ENCODE results near the gene ACAD9. TPM values are rescaled to one million over a fixed set of nuclear protein-coding genes. Genes with fewer than 3 reads are reported as not detected.
"Not testable (repeated sequence)": the region's sequence is repeated elsewhere in the genome, so short reads cannot be mapped to it uniquely, and the experiment has no call there.

ACAD9 gene
- total RNA-seq, 1 donor from 2014 or later: 43.0 TPM

DNA sequence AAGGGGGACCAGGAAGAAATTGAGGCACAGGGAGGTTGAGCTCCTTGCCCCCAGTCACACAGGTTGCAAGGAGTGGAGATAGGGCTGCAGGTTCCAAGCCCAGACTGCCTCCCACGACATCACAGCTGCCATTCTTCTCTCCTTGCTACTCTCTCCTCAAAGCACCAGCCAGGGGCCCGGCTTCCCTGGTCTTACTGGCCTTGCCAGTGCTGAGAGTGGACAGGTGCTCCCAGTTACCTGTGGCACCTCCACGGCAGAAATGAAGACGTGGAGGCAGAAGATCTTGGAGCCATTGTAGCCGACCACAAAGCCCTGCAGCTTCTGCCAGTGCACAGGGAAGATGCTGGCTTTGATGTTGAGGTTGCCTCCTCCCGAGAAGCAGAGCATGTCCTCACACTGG, 17.9 kb upstream of the ACAD9 start:
- Histone ChIP-seq H3K9me3 (peaks cover 17% of the 10 kb centered on the region), H3K27me3 (no peaks in the 10 kb centered on the region), H3K36me3 (no peaks in the 10 kb centered on the region), H3K27ac (no peak overlapping the region), H3K4me3 (no peak overlapping the region), H3K4me1 (no peaks in the 10 kb centered on the region)
- intact Hi-C loops (cut with DNase I): no loop called here
- no peak for DNase-seq (ENCODE audit: extremely low spot score in 2 of 2)
- no peak for TF ChIP-seq POLR2A (IDR thresholded peaks at IDR 0.05)

GRCh38 chr3:128863560-128863959, 15.9 kb upstream of the ACAD9 start:
- intact Hi-C loops (cut with DNase I): no loop called here
- Histone ChIP-seq H3K4me1 (no peaks in the 10 kb centered on the region), H3K27me3 (no peaks in the 10 kb centered on the region), H3K9me3 (peaks cover 17% of the 10 kb centered on the region), H3K27ac (no peak overlapping the region), H3K36me3 (no peaks in the 10 kb centered on the region), H3K4me3 (no peak overlapping the region)
- DNase-seq (ENCODE audit: extremely low spot score in 2 of 2): no peak
- TF ChIP-seq POLR2A (IDR thresholded peaks at IDR 0.05): no peak
- TF ChIP-seq POLR2AphosphoS5 (IDR thresholded peaks at IDR 0.05; ENCODE audit: insufficient read depth in 1 of 2, low read depth in 1 of 2): no peak
- TF ChIP-seq, protein P1, sequence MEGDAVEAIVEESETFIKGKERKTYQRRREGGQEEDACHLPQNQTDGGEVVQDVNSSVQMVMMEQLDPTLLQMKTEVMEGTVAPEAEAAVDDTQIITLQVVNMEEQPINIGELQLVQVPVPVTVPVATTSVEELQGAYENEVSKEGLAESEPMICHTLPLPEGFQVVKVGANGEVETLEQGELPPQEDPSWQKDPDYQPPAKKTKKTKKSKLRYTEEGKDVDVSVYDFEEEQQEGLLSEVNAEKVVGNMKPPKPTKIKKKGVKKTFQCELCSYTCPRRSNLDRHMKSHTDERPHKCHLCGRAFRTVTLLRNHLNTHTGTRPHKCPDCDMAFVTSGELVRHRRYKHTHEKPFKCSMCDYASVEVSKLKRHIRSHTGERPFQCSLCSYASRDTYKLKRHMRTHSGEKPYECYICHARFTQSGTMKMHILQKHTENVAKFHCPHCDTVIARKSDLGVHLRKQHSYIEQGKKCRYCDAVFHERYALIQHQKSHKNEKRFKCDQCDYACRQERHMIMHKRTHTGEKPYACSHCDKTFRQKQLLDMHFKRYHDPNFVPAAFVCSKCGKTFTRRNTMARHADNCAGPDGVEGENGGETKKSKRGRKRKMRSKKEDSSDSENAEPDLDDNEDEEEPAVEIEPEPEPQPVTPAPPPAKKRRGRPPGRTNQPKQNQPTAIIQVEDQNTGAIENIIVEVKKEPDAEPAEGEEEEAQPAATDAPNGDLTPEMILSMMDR (IDR thresholded peaks at IDR 0.05): no peak

- H3K4me3 ChIP-seq: no peak overlapping the region
- intact Hi-C loops (cut with DNase I): no loop called here
- H3K27me3 ChIP-seq: no peaks in the 10 kb centered on the region
- no peak for DNase-seq (ENCODE audit: extremely low spot score in 2 of 2)
- TF ChIP-seq, protein P1 (IDR thresholded peaks at IDR 0.05): no peak
- TF ChIP-seq POLR2AphosphoS5 (IDR thresholded peaks at IDR 0.05; ENCODE audit: insufficient read depth in 1 of 2, low read depth in 1 of 2) (no peak), POLR2A (IDR thresholded peaks at IDR 0.05) (no peak)
- no peaks in the 10 kb centered on the region for H3K4me1 ChIP-seq
- no peaks in the 10 kb centered on the region for H3K36me3 ChIP-seq
- no peak overlapping the region for H3K27ac ChIP-seq
- H3K9me3 ChIP-seq: peaks cover 11% of the 10 kb centered on the region
These were observed 15.0 kb upstream of the ACAD9 start for GRCh38 chr3:128864351-128864811.

DNA sequence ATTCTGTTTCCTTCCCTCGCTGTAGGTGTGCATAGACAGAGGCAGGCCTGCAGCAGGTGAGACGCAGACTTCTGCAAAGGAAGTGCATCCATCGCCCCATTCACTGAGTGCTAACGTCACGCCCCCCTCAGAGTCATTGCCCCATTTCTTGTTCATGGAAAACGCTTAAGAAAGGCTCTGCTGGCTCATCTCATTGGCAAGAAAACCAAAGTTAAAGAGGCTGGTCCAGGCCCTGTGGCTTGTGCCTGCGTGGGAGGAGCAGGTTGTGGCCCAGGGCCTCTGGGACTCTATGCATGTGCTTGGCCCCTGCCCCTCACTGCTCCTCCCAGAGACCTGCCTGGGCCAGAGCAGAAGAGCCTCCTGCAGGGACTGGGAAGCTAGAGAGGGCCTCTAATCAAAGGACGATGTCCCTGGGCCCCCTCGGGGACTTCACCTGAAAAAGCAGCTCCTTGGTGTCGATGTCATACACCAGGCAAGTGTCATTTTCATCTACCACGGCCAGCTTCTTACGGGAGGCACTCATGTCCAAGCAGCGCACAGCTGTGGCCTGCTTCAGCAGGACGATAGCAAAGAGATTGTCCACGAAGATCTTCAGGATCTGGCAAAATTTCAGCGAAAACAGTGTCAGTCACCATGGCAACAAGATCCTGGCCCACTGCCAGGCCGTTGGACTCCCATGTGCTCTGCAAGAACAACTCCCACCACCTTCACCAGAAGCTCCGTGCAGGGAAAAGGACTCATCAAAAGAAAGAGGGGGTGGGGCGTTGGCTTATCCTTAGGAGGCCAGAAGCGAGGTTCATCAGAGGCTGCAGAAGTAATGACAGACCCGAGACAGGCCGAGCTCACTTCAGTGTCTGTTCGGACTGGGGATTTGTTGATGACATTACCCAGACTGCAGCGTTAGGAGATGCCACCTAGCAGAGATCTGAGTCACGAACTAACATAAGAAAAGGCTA, 14.3 kb upstream of the ACAD9 start:
- intact Hi-C loops (cut with DNase I); H3K27me3 ChIP-seq; DNase-seq (ENCODE audit: extremely low spot score in 2 of 2); H3K27ac ChIP-seq; H3K4me1 ChIP-seq; H3K4me3 ChIP-seq; H3K36me3 ChIP-seq; H3K9me3 ChIP-seq: not testable (repeated sequence)

GRCh38 chr3:128867200-128868125, 12.0 kb upstream of the ACAD9 start:
- H3K36me3 ChIP-seq: no peaks in the 10 kb centered on the region
- TF ChIP-seq POLR2AphosphoS5 (IDR thresholded peaks at IDR 0.05; ENCODE audit: insufficient read depth in 1 of 2, low read depth in 1 of 2) (no peak), POLR2A (IDR thresholded peaks at IDR 0.05) (no peak)
- TF ChIP-seq, protein P1 (IDR thresholded peaks at IDR 0.05): no peak
- no peak for DNase-seq (ENCODE audit: extremely low spot score in 2 of 2)
- no peaks in the 10 kb centered on the region for H3K9me3 ChIP-seq
- H3K4me3 ChIP-seq: no peak overlapping the region
- H3K4me1 ChIP-seq: no peaks in the 10 kb centered on the region
- no peaks in the 10 kb centered on the region for H3K27me3 ChIP-seq
- intact Hi-C loops (cut with DNase I): no loop called here
- H3K27ac ChIP-seq: no peak overlapping the region
